Transverse colon (tissue), 4 donors: ENCODE measurements around the gene STRA6.

ENCODE experiments used
- CTCF ChIP-seq, 5 experiments: fragments of 200-600 bp in 3 of 5; fragments of 450-650 bp in 2 of 5; sonication (generic) in 3 of 5; IDR thresholded peaks; 1 replicate in 2 of 5; 2 replicates in 3 of 5; pipeline ENCODE4 v1.5.1; 2016 to 2017; ENCODE audit warnings: antibody characterized with exemption in 5 of 5, inconsistent platforms in 3 of 5, mild to moderate bottlenecking in 2 of 5, moderate library complexity in 1 of 5
- EP300 ChIP-seq: sonication (generic); formaldehyde crosslinking; IDR thresholded peaks from one replicate; pipeline ENCODE4 v1.6.1; 2017; ENCODE audit warnings: antibody characterized with exemption, low read depth
- POLR2AphosphoS5 ChIP-seq, 3 donors: sonication (generic); formaldehyde crosslinking; IDR thresholded peaks; one replicate each; pipeline ENCODE4 v1.6.1; 2016; ENCODE audit warnings: antibody characterized with exemption in 3 of 3

GRCh38 chr15:74228723-74229081 is 26.1 kb upstream of the STRA6 start:
- TF ChIP-seq CTCF (IDR thresholded peaks at IDR 0.05) (no peak), EP300 (no peak), POLR2AphosphoS5 (IDR thresholded peaks at IDR 0.05) (no peak)
